ENCODE measurements around the gene ELAVL2.

ELAVL2 gene

GRCh38 chr9:23798325-23798724 lies 27.7 kb downstream of the ELAVL2 start:
- Mint-ChIP-seq H3K4me1 (ENCODE audit: low read depth) (no peaks in the 10 kb centered on the region), H3K27ac (no peak overlapping the region), H3K27me3 (no peaks in the 10 kb centered on the region), H3K36me3 (ENCODE audit: low read depth) (no peaks in the 10 kb centered on the region), H3K9me3 (peaks cover 2% of the 10 kb centered on the region), H3K4me3 (no peak overlapping the region)
- DNase-seq: no peak

- no peaks in the 10 kb centered on the region for H3K36me3 Mint-ChIP-seq (ENCODE audit: low read depth)
- H3K27me3 Mint-ChIP-seq: no peaks in the 10 kb centered on the region
- H3K4me3 Mint-ChIP-seq: no peak overlapping the region
- no peaks in the 10 kb centered on the region for H3K4me1 Mint-ChIP-seq (ENCODE audit: low read depth)
- peaks cover 2% of the 10 kb centered on the region for H3K9me3 Mint-ChIP-seq
- DNase-seq: no peak
- H3K27ac Mint-ChIP-seq: no peak overlapping the region
Measured at GRCh38 chr9:23796209-23796608, 29.8 kb downstream of the ELAVL2 start.

GRCh38 chr9:23790351-23791260 lies 35.4 kb downstream of the ELAVL2 start:
- Mint-ChIP-seq H3K27ac (no peak overlapping the region), H3K9me3 (peaks cover 17% of the 10 kb centered on the region), H3K4me1 (ENCODE audit: low read depth) (no peaks in the 10 kb centered on the region), H3K36me3 (ENCODE audit: low read depth) (no peaks in the 10 kb centered on the region), H3K4me3 (no peak overlapping the region), H3K27me3 (no peaks in the 10 kb centered on the region)
- DNase-seq: no peak

- no peak overlapping the region for H3K4me3 Mint-ChIP-seq
Measured at GRCh38 chr9:23789529-23790254, 36.3 kb downstream of the ELAVL2 start.

GRCh38 chr9:23784962-23785361 lies 41.1 kb downstream of the ELAVL2 start:
- H3K9me3 Mint-ChIP-seq: peaks cover 25% of the 10 kb centered on the region
- no peak overlapping the region for H3K27ac Mint-ChIP-seq
- H3K27me3 Mint-ChIP-seq: no peaks in the 10 kb centered on the region
- no peak for DNase-seq
- no peaks in the 10 kb centered on the region for H3K36me3 Mint-ChIP-seq (ENCODE audit: low read depth)
- H3K4me1 Mint-ChIP-seq (ENCODE audit: low read depth): no peaks in the 10 kb centered on the region
- H3K4me3 Mint-ChIP-seq: no peak overlapping the region

More at GRCh38 chr9:23789529-23790254, 36.3 kb downstream of the ELAVL2 start:
- H3K4me1 Mint-ChIP-seq (ENCODE audit: low read depth): no peaks in the 10 kb centered on the region
- no peak overlapping the region for H3K27ac Mint-ChIP-seq
- H3K36me3 Mint-ChIP-seq (ENCODE audit: low read depth): no peaks in the 10 kb centered on the region
- no peaks in the 10 kb centered on the region for H3K27me3 Mint-ChIP-seq
- DNase-seq: no peak
- H3K9me3 Mint-ChIP-seq: peaks cover 19% of the 10 kb centered on the region

- Mint-ChIP-seq H3K36me3 (ENCODE audit: low read depth) (no peaks in the 10 kb centered on the region), H3K4me1 (ENCODE audit: low read depth) (no peaks in the 10 kb centered on the region), H3K9me3 (peaks cover 21% of the 10 kb centered on the region), H3K27me3 (no peaks in the 10 kb centered on the region), H3K4me3 (no peak overlapping the region), H3K27ac (no peak overlapping the region)
- no peak for DNase-seq
Measured at GRCh38 chr9:23783509-23783908, 42.5 kb downstream of the ELAVL2 start.

GRCh38 chr9:23779220-23779619 lies 46.8 kb downstream of the ELAVL2 start:
- H3K4me3 Mint-ChIP-seq: no peak overlapping the region
- no peaks in the 10 kb centered on the region for H3K4me1 Mint-ChIP-seq (ENCODE audit: low read depth)
- H3K27me3 Mint-ChIP-seq: no peaks in the 10 kb centered on the region
- no peak overlapping the region for H3K27ac Mint-ChIP-seq
- H3K9me3 Mint-ChIP-seq: peaks cover 21% of the 10 kb centered on the region
- no peaks in the 10 kb centered on the region for H3K36me3 Mint-ChIP-seq (ENCODE audit: low read depth)
- no peak for DNase-seq

GRCh38 chr9:23777328-23777727 lies 48.7 kb downstream of the ELAVL2 start:
- no peak for DNase-seq
- no peak overlapping the region for H3K27ac Mint-ChIP-seq
- H3K36me3 Mint-ChIP-seq (ENCODE audit: low read depth): no peaks in the 10 kb centered on the region
- no peaks in the 10 kb centered on the region for H3K27me3 Mint-ChIP-seq
- H3K4me1 Mint-ChIP-seq (ENCODE audit: low read depth): no peaks in the 10 kb centered on the region
- no peak overlapping the region for H3K4me3 Mint-ChIP-seq
- H3K9me3 Mint-ChIP-seq: peaks cover 10% of the 10 kb centered on the region

- Mint-ChIP-seq H3K27me3 (no peaks in the 10 kb centered on the region), H3K9me3 (peaks cover 13% of the 10 kb centered on the region), H3K4me1 (ENCODE audit: low read depth) (no peaks in the 10 kb centered on the region), H3K27ac (no peak overlapping the region), H3K4me3 (no peak overlapping the region), H3K36me3 (ENCODE audit: low read depth) (no peaks in the 10 kb centered on the region)
- no peak for DNase-seq
Measured at GRCh38 chr9:23775549-23775948, 50.5 kb downstream of the ELAVL2 start.

- H3K4me1 Mint-ChIP-seq (ENCODE audit: low read depth): no peaks in the 10 kb centered on the region
- no peak for DNase-seq
- no peak overlapping the region for H3K27ac Mint-ChIP-seq
- no peak overlapping the region for H3K4me3 Mint-ChIP-seq
- H3K36me3 Mint-ChIP-seq (ENCODE audit: low read depth): no peaks in the 10 kb centered on the region
- peaks cover 11% of the 10 kb centered on the region for H3K9me3 Mint-ChIP-seq
- no peaks in the 10 kb centered on the region for H3K27me3 Mint-ChIP-seq
Measured at GRCh38 chr9:23774266-23774665, 51.8 kb downstream of the ELAVL2 start.

GRCh38 chr9:23772385-23772783 lies 53.7 kb downstream of the ELAVL2 start:
- peaks cover 18% of the 10 kb centered on the region for H3K9me3 Mint-ChIP-seq
- no peaks in the 10 kb centered on the region for H3K36me3 Mint-ChIP-seq (ENCODE audit: low read depth)
- no peaks in the 10 kb centered on the region for H3K27me3 Mint-ChIP-seq
- no peaks in the 10 kb centered on the region for H3K4me1 Mint-ChIP-seq (ENCODE audit: low read depth)
- H3K27ac Mint-ChIP-seq: no peak overlapping the region
- no peak overlapping the region for H3K4me3 Mint-ChIP-seq
- no peak for DNase-seq

- H3K27ac Mint-ChIP-seq: no peak overlapping the region
- no peaks in the 10 kb centered on the region for H3K27me3 Mint-ChIP-seq
- no peak overlapping the region for H3K4me3 Mint-ChIP-seq
- DNase-seq: no peak
- no peaks in the 10 kb centered on the region for H3K4me1 Mint-ChIP-seq (ENCODE audit: low read depth)
- H3K36me3 Mint-ChIP-seq (ENCODE audit: low read depth): no peaks in the 10 kb centered on the region
- H3K9me3 Mint-ChIP-seq: peaks cover 18% of the 10 kb centered on the region
Measured at GRCh38 chr9:23771746-23772384, 54.2 kb downstream of the ELAVL2 start.

- Mint-ChIP-seq H3K4me3 (no peak overlapping the region), H3K27ac (no peak overlapping the region), H3K9me3 (peaks cover 13% of the 10 kb centered on the region), H3K27me3 (no peaks in the 10 kb centered on the region), H3K36me3 (ENCODE audit: low read depth) (no peaks in the 10 kb centered on the region), H3K4me1 (ENCODE audit: low read depth) (no peaks in the 10 kb centered on the region)
- no peak for DNase-seq
Measured at GRCh38 chr9:23769307-23769935, 56.6 kb downstream of the ELAVL2 start.

- Mint-ChIP-seq H3K4me3 (no peak overlapping the region), H3K9me3 (peaks cover 13% of the 10 kb centered on the region), H3K27me3 (no peaks in the 10 kb centered on the region), H3K4me1 (ENCODE audit: low read depth) (no peaks in the 10 kb centered on the region), H3K36me3 (ENCODE audit: low read depth) (no peaks in the 10 kb centered on the region), H3K27ac (no peak overlapping the region)
- no peak for DNase-seq
Measured at GRCh38 chr9:23768861-23769260, 57.2 kb downstream of the ELAVL2 start.
